Type B pancreatic cell (in vitro differentiated cells): Measurements from ENCODE around the gene ELF3. TPM values are rescaled to one million over a fixed set of nuclear protein-coding genes. Genes with fewer than 3 reads are reported as not detected.

ENCODE experiments used
- DNase-seq: peaks from one replicate; pipeline ENCODE4 v3.0.0; 2021; ENCODE audit warnings: mixed read lengths; ENCODE audit not compliant: unreplicated experiment; ENCODE audit errors: extremely low spot score
- H3K27ac Mint-ChIP-seq: 2 replicates; pipeline ENCODE4 v1.8.0; 2021; ENCODE audit warnings: mild to moderate bottlenecking, mixed read lengths
- H3K27me3 Mint-ChIP-seq: 2 replicates; pipeline ENCODE4 v1.8.0; 2021; ENCODE audit warnings: mixed read lengths
- H3K36me3 Mint-ChIP-seq: 2 replicates; pipeline ENCODE4 v1.8.0; 2021; ENCODE audit warnings: mixed read lengths
- H3K4me1 Mint-ChIP-seq: one replicate; pipeline ENCODE4 v1.8.0; 2021; ENCODE audit warnings: mixed read lengths; ENCODE audit not compliant: unreplicated experiment
- H3K4me3 Mint-ChIP-seq: 2 replicates; pipeline ENCODE4 v1.8.0; 2021; ENCODE audit warnings: mild to moderate bottlenecking, mixed read lengths
- H3K9me3 Mint-ChIP-seq: 2 replicates; pipeline ENCODE4 v1.8.0; 2021; ENCODE audit warnings: mixed read lengths
- CTCF ChIP-seq: fragments of 200-600 bp; sonication (generic); conservative IDR thresholded peaks from 2 replicates; pipeline ENCODE4 v1.5.0; 2021; ENCODE audit warnings: antibody characterized with exemption, mild to moderate bottlenecking
- total RNA-seq: library from RNA; stranded (reverse); gene quantifications from 2 replicates; pipeline ENCODE4 v1.2.1, GENCODE V29; 2021; ENCODE audit warnings: low replicate concordance

ELF3 gene
- total RNA-seq, 1 donor from 2014 or later: 237 TPM

GRCh38 chr1:202034149-202034682 is 23.8 kb downstream of the ELF3 start:
- no peaks in the 10 kb centered on the region for H3K36me3 Mint-ChIP-seq
- H3K27ac Mint-ChIP-seq: peak overlapping the region; percentile 98
- TF ChIP-seq CTCF: no peak
- DNase-seq: no peak
- H3K27me3 Mint-ChIP-seq: no peaks in the 10 kb centered on the region
- peak overlapping the region; percentile 75 for H3K4me3 Mint-ChIP-seq
- H3K4me1 Mint-ChIP-seq: peaks cover 19% of the 10 kb centered on the region
- H3K9me3 Mint-ChIP-seq: peaks cover 5% of the 10 kb centered on the region

DNA sequence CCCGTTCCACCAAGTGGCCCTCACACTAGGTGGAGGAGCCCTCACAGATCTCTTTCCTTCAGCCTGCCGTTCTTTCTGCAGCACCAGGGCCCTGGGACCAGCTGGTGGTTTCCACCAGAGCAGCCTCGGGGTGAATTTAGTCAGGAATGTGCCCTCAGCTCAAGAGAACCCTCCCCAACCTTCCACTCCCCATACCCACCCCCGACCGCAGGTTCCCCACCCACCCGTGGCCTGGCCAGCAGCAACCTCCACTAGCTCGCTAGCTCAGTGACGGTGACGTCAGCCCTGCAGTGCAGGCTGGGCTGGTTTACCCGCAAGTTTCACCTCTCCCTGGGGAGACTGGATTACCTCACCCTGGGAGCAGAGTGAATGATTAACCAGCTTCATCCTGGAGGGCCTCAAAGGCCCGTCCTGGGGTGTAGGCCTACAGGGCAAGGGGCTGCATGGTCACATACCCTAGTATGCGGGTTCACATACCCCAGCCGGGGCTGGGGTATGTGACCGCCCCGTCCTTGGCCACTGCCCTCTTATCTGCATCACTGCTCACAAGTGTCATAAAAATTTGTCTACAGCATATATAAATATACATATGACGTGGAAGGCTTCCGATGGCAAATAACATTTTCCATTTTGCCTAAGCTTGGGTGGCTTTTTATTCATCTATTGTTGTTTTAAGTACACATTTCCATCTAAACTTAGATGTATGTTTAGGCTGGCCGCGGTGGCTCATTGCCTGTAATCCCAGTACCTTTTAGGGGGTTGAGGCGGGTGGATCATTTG is 24.5 kb downstream of the ELF3 start:
- H3K36me3 Mint-ChIP-seq: no peaks in the 10 kb centered on the region
- peak overlapping the region; percentile 98 for H3K27ac Mint-ChIP-seq
- peak; percentile 82 for DNase-seq

GRCh38 chr1:202036595-202037387 is 26.4 kb downstream of the ELF3 start:
- Mint-ChIP-seq H3K9me3 (peaks cover 5% of the 10 kb centered on the region), H3K27me3 (no peaks in the 10 kb centered on the region), H3K4me1 (peaks cover 4% of the 10 kb centered on the region), H3K4me3 (no peak overlapping the region), H3K27ac (peak overlapping the region; percentile 43), H3K36me3 (no peaks in the 10 kb centered on the region)
- no peak for DNase-seq
- no peak for TF ChIP-seq CTCF

More for the DNA sequence above, 24.5 kb downstream of the ELF3 start:
- no peak for TF ChIP-seq CTCF
- peaks cover 12% of the 10 kb centered on the region for H3K4me1 Mint-ChIP-seq
- peak overlapping the region; percentile 75 for H3K4me3 Mint-ChIP-seq
- peaks cover 5% of the 10 kb centered on the region for H3K9me3 Mint-ChIP-seq
- H3K27me3 Mint-ChIP-seq: no peaks in the 10 kb centered on the region

DNA sequence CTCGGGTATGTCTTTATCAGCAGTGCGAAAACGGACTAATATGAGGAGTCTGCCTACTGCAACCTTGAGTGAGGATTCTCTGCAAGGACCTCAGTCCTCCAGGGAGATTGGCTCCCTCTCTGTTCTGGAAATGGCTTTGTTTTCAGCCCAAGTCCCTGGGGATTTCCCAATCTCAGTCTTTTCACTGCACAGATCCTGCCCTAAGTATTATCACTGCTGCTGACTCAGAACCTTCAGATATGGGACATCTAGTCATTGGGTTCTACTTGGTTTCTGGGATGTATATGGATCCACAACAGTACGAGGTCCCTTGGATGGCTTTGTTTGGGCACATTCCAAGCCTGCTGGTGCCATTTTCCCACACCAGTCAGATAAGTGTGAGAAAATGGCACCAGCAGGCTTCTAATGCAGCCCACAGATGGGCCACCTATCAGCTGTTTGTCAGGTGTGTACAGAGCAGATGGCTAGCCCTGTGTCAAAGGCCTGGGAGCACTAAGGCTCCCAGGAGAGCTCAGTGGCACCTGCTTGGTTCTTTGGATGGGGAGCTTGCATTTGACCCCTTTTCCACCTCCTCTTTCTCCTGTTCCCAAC is 27.4 kb downstream of the ELF3 start:
- no peak overlapping the region for H3K4me3 Mint-ChIP-seq
- H3K27me3 Mint-ChIP-seq: no peaks in the 10 kb centered on the region
- H3K27ac Mint-ChIP-seq: peak overlapping the region; percentile 73
- H3K9me3 Mint-ChIP-seq: peaks cover 5% of the 10 kb centered on the region
- H3K36me3 Mint-ChIP-seq: no peaks in the 10 kb centered on the region
- DNase-seq: no peak
- peaks cover 4% of the 10 kb centered on the region for H3K4me1 Mint-ChIP-seq
- TF ChIP-seq CTCF: no peak

DNA sequence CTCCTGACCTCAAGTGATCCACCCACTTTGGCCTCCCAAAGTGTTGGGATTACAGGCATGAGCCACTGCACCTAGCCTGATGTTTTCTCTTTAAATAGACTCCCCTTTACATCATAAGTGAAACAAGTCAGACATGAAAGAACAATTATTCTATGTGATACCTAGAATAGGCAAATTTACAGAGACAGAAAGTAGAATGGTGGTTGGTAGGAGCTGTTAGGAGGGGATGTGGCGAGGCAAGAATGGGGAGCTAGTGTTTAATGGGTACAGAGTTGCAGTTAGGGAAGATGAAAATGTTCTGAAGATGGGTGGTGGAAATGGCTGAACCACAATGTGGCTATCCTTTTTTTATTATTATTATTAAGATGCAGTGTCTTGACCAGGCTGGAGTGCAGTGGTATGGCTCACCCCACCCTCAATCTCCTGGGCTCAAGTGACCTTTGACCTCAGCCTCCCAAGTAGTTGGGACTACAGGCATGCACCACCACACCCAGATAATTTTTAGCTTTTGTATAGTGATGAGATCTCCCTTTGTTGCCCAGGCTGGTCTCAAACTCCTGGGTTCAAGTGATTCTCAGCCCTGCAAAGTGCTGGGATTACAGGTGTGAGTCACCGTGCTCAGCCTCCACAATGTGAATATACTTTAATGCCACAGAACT is 28.4 kb downstream of the ELF3 start:
- Mint-ChIP-seq H3K27ac (peak overlapping the region; percentile 3), H3K36me3 (no peaks in the 10 kb centered on the region), H3K4me3 (peak overlapping the region; percentile 12), H3K4me1 (peaks cover 4% of the 10 kb centered on the region), H3K9me3 (peaks cover 5% of the 10 kb centered on the region), H3K27me3 (no peaks in the 10 kb centered on the region)
- DNase-seq: no peak
- no peak for TF ChIP-seq CTCF
